ENCODE measurements around the gene PRIM2.
"Not testable (repeated sequence)": the region's sequence is repeated elsewhere in the genome, so short reads cannot be mapped to it uniquely, and the experiment has no call there.

DNA sequence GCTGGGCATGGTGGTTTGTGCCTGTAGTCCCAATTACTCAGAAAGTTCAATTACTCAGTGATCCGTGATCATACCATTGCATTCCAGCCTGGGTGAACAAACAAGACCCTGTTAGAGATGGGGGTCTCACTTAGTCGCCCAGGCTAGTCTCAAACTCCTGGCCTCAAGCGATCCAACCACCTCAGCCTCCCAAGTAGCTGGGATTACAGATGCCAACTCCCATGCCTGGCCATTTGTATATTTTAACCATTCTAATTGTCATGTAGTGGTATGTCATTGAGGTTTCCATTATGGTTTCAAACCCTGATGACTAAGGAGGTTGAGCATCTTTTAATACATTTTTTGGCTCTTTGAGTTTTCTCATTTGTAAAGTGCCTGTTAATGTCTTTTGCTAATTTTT, 58.7 kb downstream of the PRIM2 start:
- TF ChIP-seq, protein P1, sequence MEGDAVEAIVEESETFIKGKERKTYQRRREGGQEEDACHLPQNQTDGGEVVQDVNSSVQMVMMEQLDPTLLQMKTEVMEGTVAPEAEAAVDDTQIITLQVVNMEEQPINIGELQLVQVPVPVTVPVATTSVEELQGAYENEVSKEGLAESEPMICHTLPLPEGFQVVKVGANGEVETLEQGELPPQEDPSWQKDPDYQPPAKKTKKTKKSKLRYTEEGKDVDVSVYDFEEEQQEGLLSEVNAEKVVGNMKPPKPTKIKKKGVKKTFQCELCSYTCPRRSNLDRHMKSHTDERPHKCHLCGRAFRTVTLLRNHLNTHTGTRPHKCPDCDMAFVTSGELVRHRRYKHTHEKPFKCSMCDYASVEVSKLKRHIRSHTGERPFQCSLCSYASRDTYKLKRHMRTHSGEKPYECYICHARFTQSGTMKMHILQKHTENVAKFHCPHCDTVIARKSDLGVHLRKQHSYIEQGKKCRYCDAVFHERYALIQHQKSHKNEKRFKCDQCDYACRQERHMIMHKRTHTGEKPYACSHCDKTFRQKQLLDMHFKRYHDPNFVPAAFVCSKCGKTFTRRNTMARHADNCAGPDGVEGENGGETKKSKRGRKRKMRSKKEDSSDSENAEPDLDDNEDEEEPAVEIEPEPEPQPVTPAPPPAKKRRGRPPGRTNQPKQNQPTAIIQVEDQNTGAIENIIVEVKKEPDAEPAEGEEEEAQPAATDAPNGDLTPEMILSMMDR (IDR thresholded peaks at IDR 0.05): not testable (repeated sequence)
- not testable (repeated sequence) for TF ChIP-seq POLR2AphosphoS5 (IDR thresholded peaks at IDR 0.05; ENCODE audit: low read depth, low read length)
- TF ChIP-seq, protein P2, sequence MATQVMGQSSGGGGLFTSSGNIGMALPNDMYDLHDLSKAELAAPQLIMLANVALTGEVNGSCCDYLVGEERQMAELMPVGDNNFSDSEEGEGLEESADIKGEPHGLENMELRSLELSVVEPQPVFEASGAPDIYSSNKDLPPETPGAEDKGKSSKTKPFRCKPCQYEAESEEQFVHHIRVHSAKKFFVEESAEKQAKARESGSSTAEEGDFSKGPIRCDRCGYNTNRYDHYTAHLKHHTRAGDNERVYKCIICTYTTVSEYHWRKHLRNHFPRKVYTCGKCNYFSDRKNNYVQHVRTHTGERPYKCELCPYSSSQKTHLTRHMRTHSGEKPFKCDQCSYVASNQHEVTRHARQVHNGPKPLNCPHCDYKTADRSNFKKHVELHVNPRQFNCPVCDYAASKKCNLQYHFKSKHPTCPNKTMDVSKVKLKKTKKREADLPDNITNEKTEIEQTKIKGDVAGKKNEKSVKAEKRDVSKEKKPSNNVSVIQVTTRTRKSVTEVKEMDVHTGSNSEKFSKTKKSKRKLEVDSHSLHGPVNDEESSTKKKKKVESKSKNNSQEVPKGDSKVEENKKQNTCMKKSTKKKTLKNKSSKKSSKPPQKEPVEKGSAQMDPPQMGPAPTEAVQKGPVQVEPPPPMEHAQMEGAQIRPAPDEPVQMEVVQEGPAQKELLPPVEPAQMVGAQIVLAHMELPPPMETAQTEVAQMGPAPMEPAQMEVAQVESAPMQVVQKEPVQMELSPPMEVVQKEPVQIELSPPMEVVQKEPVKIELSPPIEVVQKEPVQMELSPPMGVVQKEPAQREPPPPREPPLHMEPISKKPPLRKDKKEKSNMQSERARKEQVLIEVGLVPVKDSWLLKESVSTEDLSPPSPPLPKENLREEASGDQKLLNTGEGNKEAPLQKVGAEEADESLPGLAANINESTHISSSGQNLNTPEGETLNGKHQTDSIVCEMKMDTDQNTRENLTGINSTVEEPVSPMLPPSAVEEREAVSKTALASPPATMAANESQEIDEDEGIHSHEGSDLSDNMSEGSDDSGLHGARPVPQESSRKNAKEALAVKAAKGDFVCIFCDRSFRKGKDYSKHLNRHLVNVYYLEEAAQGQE (IDR thresholded peaks at IDR 0.05; ENCODE audit: insufficient read depth in 1 of 2, low read depth in 2 of 2, low read length in 1 of 2): not testable (repeated sequence)

All from Panc1 (cell line).